ENCODE data around the gene PBOV1. TPM values are rescaled to one million over a fixed set of nuclear protein-coding genes. Genes with fewer than 3 reads are reported as not detected.
A peak's percentile ranks its signal among the peaks of the same experiment; 100 is the strongest.

Gene PBOV1
- total and polyA plus RNA-seq, 12 donors = not detected

DNA sequence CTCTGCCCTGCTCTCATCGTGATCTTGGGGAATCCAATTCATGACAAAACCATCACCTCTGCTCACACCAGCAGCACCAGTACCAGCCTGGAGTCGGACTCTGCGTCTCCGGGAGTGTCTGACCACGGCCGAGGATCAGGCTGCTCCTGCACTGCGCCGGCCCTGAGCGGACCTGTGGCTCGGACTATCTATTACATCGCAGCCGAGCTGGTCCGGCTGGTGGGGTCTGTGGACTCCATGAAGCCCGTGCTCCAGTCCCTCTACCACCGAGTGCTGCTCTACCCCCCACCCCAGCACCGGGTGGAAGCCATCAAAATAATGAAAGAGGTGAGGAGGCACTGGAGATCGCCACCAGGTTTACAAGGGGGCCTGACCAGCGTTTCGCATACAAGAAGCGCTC lies 37.2 kb upstream of the PBOV1 start:
- Histone ChIP-seq H3K27ac (no peak overlapping the region), H3K4me3 (no peak overlapping the region), H3K4me1 (replicated peaks in 1 of 2) (peaks cover 0 to 8% of the 10 kb centered on the region in 2 donors), H3K9me3 (replicated peaks in 1 of 3) (no peaks in the 10 kb centered on the region), H3K27me3 (peaks cover 7% of the 10 kb centered on the region), H3K36me3 (replicated peaks in 1 of 2) (no peaks in the 10 kb centered on the region)
- whole genome bisulfite sequencing, 4 donors = 88 to 94% (median 90%) methylated on average over 17 to 20 of the region's 20 CpGs
- no peak for DNase-seq
- TF ChIP-seq, protein P1, sequence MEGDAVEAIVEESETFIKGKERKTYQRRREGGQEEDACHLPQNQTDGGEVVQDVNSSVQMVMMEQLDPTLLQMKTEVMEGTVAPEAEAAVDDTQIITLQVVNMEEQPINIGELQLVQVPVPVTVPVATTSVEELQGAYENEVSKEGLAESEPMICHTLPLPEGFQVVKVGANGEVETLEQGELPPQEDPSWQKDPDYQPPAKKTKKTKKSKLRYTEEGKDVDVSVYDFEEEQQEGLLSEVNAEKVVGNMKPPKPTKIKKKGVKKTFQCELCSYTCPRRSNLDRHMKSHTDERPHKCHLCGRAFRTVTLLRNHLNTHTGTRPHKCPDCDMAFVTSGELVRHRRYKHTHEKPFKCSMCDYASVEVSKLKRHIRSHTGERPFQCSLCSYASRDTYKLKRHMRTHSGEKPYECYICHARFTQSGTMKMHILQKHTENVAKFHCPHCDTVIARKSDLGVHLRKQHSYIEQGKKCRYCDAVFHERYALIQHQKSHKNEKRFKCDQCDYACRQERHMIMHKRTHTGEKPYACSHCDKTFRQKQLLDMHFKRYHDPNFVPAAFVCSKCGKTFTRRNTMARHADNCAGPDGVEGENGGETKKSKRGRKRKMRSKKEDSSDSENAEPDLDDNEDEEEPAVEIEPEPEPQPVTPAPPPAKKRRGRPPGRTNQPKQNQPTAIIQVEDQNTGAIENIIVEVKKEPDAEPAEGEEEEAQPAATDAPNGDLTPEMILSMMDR (IDR thresholded peaks at IDR 0.05) = no peak
- TF ChIP-seq POLR2A (IDR thresholded peaks at IDR 0.05) = no peak
- intact Hi-C loops (cut with DNase I) = no loop called here

DNA sequence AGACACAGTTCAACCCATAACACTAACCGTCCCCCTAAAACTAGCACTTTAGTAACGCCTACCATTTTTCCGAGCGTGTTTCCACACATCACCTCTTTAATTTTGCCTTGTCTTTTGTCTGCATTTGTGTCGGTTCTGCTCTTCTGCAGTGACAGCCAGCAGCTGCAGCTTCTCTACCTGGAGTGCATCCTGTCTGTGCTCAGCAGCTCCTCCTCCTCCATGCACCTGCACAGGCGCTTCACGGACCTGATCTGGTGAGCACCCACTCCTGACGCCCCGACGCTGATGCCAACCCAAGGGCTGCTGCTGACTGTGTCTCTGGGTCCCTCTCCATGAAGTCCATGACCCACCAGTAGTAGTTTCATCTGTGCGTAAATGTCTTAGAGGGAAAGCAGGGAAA lies 35.4 kb upstream of the PBOV1 start:
- no peak for DNase-seq
- Histone ChIP-seq H3K9me3 (replicated peaks in 1 of 3) (no peaks in the 10 kb centered on the region), H3K27ac (no peak overlapping the region), H3K36me3 (replicated peaks in 1 of 2) (no peaks in the 10 kb centered on the region), H3K27me3 (peaks cover 7% of the 10 kb centered on the region), H3K4me1 (replicated peaks in 1 of 2) (peaks cover 0 to 11% of the 10 kb centered on the region in 2 donors), H3K4me3 (no peak overlapping the region)
- TF ChIP-seq, protein P1 (IDR thresholded peaks at IDR 0.05) = no peak
- TF ChIP-seq POLR2A (IDR thresholded peaks at IDR 0.05) = no peak
- 91 to 95% (median 94%) methylated on average over 11 of the region's 11 CpGs for WGBS, 4 donors
- intact Hi-C loops (cut with DNase I) = no loop called here

DNA sequence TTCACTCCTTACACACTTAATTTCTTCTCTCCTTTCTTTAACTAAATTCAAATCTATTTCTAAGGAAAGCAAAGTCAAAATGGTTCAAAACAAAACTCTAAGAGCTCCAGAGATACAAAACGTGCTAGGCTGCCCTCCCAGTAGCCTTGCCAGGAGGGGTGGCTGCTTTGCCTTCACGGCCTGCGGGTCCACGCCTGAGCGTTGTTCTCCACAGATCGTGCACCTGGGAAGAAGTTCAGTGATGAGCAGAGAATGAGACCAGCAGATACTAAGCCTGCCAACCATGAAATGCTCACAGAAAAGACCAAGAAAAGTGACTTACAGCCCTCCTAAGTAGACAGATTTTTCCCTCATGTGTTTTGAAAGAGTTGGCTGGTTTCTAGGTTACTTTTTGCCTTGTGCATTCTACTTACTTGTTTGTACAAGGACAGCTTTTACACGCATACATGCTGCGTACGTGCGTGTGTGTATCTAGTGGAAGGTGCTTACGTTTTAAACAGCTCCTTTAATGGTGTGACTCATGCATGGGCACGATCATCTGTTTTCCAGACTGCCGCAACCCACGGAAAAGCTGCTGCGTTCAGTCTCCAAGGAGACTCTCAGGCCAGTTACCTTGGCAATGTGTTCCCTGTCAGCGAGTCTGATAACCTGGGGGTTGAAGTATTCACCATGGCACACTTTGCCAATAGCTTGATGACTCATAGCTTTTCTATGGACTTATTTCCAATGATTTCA lies 32.4 kb upstream of the PBOV1 start:
- peak overlapping the region in 2 of 5 donors; percentile 52 to 83 for H3K27ac ChIP-seq

DNA sequence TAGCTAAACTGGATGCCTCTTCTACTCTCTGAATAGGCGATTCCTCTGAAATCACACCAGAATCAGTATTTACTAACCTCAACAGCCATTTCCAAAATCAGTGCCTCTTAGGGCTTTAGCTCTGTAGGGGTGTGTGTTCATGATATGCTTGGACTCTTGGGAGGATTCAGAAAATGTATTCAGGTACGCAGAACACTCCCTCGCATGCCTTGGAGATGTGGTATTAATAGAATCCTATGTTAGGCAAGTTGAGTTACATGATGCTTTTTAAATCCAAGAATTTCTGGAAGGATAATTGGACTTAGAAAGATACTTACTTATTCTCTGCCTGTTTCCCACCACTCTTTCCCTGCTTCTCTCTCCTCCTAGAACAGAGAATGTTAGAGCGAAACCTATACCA lies 31.8 kb upstream of the PBOV1 start:
- no peak for DNase-seq
- TF ChIP-seq, protein P1 (IDR thresholded peaks at IDR 0.05) = no peak
- TF ChIP-seq POLR2A (IDR thresholded peaks at IDR 0.05) = no peak
- WGBS, 4 donors = 91 to 95% (median 92%) methylated on average over 4 of the region's 4 CpGs
- no peak overlapping the region for H3K4me3 ChIP-seq
- no peaks in the 10 kb centered on the region for H3K27me3 ChIP-seq
- H3K27ac ChIP-seq = peak overlapping the region in 1 of 5 donors; percentile 83
- peaks cover 0 to 11% of the 10 kb centered on the region in 2 donors for H3K4me1 ChIP-seq (replicated peaks in 1 of 2)
- no peaks in the 10 kb centered on the region for H3K9me3 ChIP-seq (replicated peaks in 1 of 3)
- H3K36me3 ChIP-seq (replicated peaks in 1 of 2) = no peaks in the 10 kb centered on the region
- intact Hi-C loops (cut with DNase I) = no loop called here

More for the DNA sequence above, 32.4 kb upstream of the PBOV1 start:
- Histone ChIP-seq H3K4me3 (peak overlapping the region in 1 of 4 donors; percentile 29), H3K27me3 (no peaks in the 10 kb centered on the region), H3K4me1 (replicated peaks in 1 of 2) (peaks cover 0 to 11% of the 10 kb centered on the region in 2 donors), H3K9me3 (replicated peaks in 1 of 3) (no peaks in the 10 kb centered on the region), H3K36me3 (replicated peaks in 1 of 2) (no peaks in the 10 kb centered on the region)
- intact Hi-C loops (cut with DNase I) = no loop called here
- DNase-seq = peak; percentile 77 to 95 (median 87)
- 44 to 49% (median 48%) methylated on average over 16 of the region's 16 CpGs for WGBS, 4 donors
- TF ChIP-seq, protein P1 (IDR thresholded peaks at IDR 0.05) = no peak
- TF ChIP-seq POLR2A (IDR thresholded peaks at IDR 0.05) = no peak
